Stimulated activated CD8-positive, alpha-beta memory T cell treated with anti-CD3 and anti-CD28 coated beads, Interleukin-7, amount 100 ng/mL, for 1 hour (primary cell): Measurements from ENCODE around the gene ANKS4B.
"Not testable (repeated sequence)": the region's sequence is repeated elsewhere in the genome, so short reads cannot be mapped to it uniquely, and the experiment has no call there.

Experiments used
- DNase-seq, 2 donors: peaks; one replicate each; pipeline ENCODE4 v3.0.0-alpha.2; 2020; ENCODE audit warnings: low read depth in 2 of 2

ANKS4B gene

GRCh38 chr16:21262779-21263639, 29.5 kb downstream of the ANKS4B start:
- no peak for DNase-seq

GRCh38 chr16:21263640-21264570, 30.4 kb downstream of the ANKS4B start:
- DNase-seq = no peak

- DNase-seq = no peak
These were observed 31.1 kb downstream of the ANKS4B start for GRCh38 chr16:21264571-21265036.

DNA sequence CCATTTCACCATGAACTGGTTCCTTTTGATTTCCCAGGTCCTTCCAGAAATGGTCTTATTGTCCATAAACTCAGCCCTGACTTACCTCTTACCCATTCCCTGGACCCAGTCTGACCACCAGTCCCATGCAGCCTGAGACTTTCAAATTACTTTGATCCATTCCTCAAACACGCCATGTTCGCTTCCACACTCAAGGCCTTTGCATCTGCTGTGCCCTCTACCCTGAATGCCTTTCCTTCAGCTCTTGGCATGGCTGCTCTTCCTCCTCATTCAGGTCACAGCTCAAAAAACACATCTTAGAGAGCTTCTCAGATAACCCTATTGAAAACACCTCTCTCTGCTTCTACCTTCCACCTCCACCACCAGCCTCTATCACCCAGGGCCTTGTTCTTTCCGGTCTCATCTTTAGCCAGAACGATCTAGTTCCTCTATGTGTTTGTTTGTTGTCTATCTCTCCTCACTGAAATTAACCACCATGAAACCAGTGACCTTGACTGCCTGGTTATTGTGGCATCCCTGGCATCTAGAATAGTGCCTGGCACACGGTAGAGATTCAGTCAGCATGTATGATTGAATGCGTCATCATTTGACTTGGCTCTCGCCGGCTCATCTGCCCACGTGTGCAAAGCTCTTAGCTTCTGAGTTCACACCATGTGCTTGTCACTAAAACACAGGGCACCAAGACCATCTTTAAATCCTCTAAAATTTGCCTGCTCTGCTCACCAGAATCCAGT, 31.8 kb downstream of the ANKS4B start:
- no peak for DNase-seq

- no peak for DNase-seq
These were observed 33.8 kb downstream of the ANKS4B start for GRCh38 chr16:21267298-21267697.

DNA sequence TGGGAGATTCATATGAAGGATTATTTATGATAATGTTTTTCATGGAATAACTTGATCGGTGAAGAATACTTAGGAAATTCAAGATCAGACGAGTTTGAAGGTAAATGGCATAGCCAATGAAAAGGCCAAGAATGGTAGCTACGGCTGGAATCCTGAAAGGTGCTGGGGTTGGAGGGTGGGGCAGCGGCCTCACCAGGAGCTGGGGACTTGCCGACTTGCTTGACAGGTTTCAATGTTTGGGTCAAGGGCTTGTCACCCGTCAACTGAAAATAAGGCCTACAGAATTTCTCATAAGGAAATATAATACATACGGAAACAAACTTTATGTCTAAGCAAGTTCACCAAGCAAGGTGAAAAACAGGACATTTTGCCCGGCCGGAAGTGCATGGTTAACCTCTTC, 34.7 kb downstream of the ANKS4B start:
- no peak for DNase-seq

DNA sequence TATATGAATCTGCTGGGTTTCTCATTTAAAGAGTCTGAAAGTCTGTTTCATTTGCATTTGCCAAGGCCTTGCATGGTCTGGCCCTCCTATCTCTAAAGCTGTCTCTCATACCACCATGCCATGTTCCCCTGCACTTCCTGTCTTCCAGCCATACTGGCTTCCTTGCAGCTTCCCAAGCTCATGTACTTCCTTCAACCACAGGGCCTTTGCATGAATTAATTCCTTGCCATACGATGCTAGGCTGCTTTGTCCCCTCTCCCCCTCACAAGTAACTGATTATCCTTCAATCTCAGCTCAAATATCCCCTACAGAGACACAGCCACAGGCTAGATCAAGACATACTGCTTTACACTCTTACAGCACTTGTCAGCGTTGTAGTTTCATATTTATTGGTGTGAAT, 38.8 kb downstream of the ANKS4B start:
- no peak for DNase-seq

- DNase-seq = not testable (repeated sequence)
These were observed 39.3 kb downstream of the ANKS4B start for GRCh38 chr16:21272763-21273162.

GRCh38 chr16:21274172-21274726, 40.8 kb downstream of the ANKS4B start:
- DNase-seq = no peak

DNA sequence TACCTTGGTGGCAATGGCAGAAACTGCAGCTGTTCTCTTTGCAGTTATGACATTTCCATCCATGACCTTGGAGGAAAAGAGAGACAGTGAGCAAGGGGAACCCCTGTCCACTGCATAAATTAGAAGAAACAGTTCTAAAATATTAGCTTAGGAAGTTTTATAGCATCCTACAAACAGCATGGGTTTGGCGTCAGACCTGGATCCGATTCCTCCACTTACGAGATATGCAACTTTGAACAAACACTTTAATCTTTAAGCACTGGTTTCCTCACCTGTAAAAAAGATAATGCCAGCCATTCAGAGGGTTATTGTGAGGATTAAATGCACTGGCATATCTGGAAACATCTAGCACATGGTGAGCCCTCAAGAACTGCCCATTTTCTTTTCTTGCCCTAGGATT, 42.0 kb downstream of the ANKS4B start:
- no peak for DNase-seq

DNA sequence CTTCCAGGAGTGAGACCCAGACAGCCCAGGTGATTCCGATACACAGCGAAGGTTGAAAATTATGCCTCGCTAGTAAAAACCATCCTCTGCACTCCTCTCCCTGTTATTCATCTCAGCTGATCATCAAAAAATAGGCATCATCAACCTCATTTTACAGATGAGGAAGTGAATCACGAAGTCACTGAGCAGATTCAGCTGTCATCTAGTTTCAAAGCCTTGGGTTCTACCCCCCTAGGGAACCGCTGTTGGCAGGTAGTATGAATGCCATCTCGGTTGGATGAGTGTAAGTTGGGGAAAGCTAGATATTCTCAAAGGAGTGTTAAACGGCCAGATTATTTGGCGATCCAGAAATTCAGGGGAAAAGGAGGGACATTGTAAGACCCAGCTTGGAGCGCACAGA, 42.6 kb downstream of the ANKS4B start:
- DNase-seq = no peak

- DNase-seq = no peak
These were observed 43.8 kb downstream of the ANKS4B start for GRCh38 chr16:21277045-21277926.

- no peak for DNase-seq
These were observed 44.6 kb downstream of the ANKS4B start, which contains the start of gene CRYM for GRCh38 chr16:21277927-21278706. CRYM (minus strand) TSS chr16:21278290; CDS start chr16:21278251, 39 bp downstream.

DNA sequence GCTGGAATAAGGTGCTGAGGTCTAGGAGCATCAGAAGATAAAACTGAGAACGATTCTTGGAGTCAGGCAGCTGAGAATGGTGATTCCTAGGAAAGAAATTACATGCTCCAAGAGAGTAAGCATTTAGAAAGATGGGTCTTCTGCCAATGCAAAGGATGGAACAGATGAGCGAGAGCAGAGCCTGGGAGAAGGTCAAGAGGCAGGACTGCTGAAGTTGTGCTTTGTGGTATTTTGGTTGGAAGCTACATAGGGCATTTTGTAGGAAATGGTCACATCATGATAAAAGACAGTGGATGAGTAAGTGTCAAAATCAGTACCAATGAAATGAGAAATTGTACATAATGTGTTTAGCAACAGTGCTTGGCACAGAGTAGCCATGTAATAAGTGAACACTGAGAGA, 46.0 kb downstream of the ANKS4B start:
- no peak for DNase-seq

GRCh38 chr16:21281698-21282389, 48.3 kb downstream of the ANKS4B start:
- no peak for DNase-seq

DNA sequence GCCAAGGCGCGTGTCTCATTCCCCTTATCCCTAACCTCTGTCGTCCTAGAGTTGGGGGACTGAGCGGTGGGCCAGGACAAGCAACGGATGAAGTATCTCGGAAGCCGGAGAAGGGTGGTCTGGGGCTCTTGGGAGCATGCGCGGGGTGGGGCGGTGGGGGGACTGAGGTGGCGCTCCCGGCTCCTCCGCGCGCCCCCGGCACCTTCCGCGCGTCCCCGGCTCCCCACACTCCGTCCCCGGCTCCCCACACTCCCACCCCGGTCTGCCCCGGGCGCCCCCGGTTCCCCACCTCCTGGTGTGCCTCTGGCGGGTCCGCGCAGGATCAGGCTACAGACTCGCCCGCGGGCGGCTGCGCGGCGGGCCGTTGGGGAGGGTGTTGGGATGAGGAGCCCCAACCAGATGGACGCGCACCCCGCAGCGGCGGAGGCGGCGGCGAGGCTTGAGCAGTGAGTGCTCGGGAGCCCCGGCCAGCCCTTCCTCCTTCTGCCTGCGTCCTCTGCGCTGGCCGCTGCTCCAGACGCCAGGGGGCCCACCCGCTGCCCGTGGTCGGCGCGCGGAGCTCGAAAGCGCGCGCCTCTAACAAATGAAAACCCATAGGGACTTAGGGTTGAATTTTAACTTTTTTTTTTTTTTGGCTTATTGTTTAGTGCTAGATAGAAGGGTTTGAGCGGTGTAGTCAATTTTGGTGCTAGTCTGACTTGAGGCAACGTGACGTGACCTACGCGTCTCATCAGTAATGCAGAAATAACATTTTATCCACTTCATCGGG, 50.2 kb downstream of the ANKS4B start:
- no peak for DNase-seq

DNA sequence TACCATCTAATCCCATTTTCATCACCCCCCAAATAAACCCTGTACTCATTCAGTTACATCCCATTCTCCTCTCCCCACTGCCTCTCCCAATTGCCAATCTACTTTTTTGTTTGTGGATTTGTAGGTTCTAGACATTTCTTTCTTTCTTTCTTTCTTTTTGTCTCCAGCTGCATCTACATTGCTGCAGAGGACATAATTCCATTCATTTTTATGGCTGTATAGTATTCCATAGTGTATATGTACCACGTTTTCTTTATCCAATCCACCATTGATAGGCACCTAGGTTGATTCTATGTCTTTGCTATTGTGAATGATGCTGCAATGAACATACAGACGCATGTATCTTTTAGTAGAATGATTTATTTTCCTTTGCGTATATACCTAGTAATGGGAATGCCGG, 50.9 kb downstream of the ANKS4B start:
- no peak for DNase-seq

GRCh38 chr16:21285314-21285713, 51.8 kb downstream of the ANKS4B start:
- no peak for DNase-seq
